ENCODE results near the gene TNFSF4. TPM values are rescaled to one million over a fixed set of nuclear protein-coding genes. Genes with fewer than 3 reads are reported as not detected.
A peak's percentile ranks its signal among the peaks of the same experiment; 100 is the strongest.

The TNFSF4 gene
- total and polyA plus RNA-seq, 2 of the 13 experiments (the other 11 are each of a cell fraction or from before 2014, with no cell fraction given) = 2.4 to 7.9 TPM

- H2AFZ ChIP-seq (ENCODE audit: low read length) = no peak overlapping the region
- peak overlapping the region; percentile 88 for H3K4me2 ChIP-seq (ENCODE audit: low read depth, low read length)
- 0% methylated on average over 1 of the region's 1 CpG for WGBS (ENCODE audit: low lambda C conversion rate)
- H3K9ac ChIP-seq (ENCODE audit: insufficient read depth, low read depth, low read length) = peak overlapping the region; percentile 61
- intact Hi-C loops (cut with micrococcal nuclease; ENCODE audit: unreplicated experiment) = loop anchor here (2.0 kb wide), 1 partner anchor 78 kb away; no protein-coding TSS in a partner anchor
- TSS peak; percentile 82 for BruUV-seq (replicated peaks)
- FAIRE-seq (peak; percentile 73), ATAC-seq (peak; percentile 97), DNase-seq (ENCODE audit: low spot score) (peak; percentile 94)
- no peaks in the 10 kb centered on the region for H3K27me3 ChIP-seq (ENCODE audit: control insufficient read depth in 1 of 2, insufficient read depth in 2 of 2, low read length in 2 of 2)
- H3K79me2 ChIP-seq (ENCODE audit: insufficient read depth, low read length) = no peaks in the 10 kb centered on the region
- H3K4me3 ChIP-seq (replicated peaks in 1 of 3; ENCODE audit: insufficient read depth in 1 of 3, low read depth in 2 of 3, low read length in 3 of 3) = peak overlapping the region in 2 of 3 experiments; percentile 17 to 35; a peak in 2 of 6 replicates
- peaks cover 93% of the 10 kb centered on the region for H3K4me1 ChIP-seq (ENCODE audit: insufficient read depth, low read length)
- no peaks in the 10 kb centered on the region for H3K36me3 ChIP-seq (replicated peaks in 1 of 2; ENCODE audit: control insufficient read depth in 1 of 2, insufficient read depth in 2 of 2, low read length in 2 of 2)
- POLR2A ChIA-PET = interaction anchor here (0.6 to 2.1 kb wide), 10 partner anchors 9 to 762 kb away, joined by 3 to 10 read pairs (median 4); partner anchors contain the start of gene SUCO
- H3K27ac ChIP-seq (ENCODE audit: extremely low read length, insufficient read depth, low read length) = peak overlapping the region; percentile 85
- no peaks in the 10 kb centered on the region for H4K20me1 ChIP-seq (ENCODE audit: insufficient read depth, low read length)
- CTCF ChIA-PET (ENCODE audit: low intra/inter-chr PET ratio, low total read pairs) = no interaction called here
- in situ Hi-C loops (cut with HindIII; ENCODE audit: extremely low pct_ligation_motif_present, low pct_unique_long_range_greater_than_20kb) = loop anchor here (5.0 kb wide), 1 partner anchor 468 kb away; no protein-coding TSS in a partner anchor
- no peaks in the 10 kb centered on the region for H3K9me3 ChIP-seq (ENCODE audit: low read length)
- TF ChIP-seq ETV5 (CRISPR knock-in tag; IDR thresholded peaks at IDR 0.05; ENCODE audit: borderline replicate concordance) (peak; percentile 96), TCF7 (IDR thresholded peaks at IDR 0.05; ENCODE audit: low read depth) (peak; percentile 35; the same call in 1 of the 2 replicates), STAT6 (CRISPR knock-in tag; IDR thresholded peaks at IDR 0.05; ENCODE audit: borderline replicate concordance) (no peak), CREM (IDR thresholded peaks at IDR 0.05) (peak; percentile 56), CREM (CRISPR knock-in tag; IDR thresholded peaks at IDR 0.05) (no peak), ZSCAN9 (CRISPR knock-in tag; IDR thresholded peaks at IDR 0.05; ENCODE audit: borderline replicate concordance) (0 out of 2 replicates have a peak, but pooled peaks have one; percentile 11), ZNF468 (CRISPR knock-in tag; IDR thresholded peaks at IDR 0.05) (no peak), TBX2 (CRISPR knock-in tag; IDR thresholded peaks at IDR 0.05; ENCODE audit: borderline replicate concordance) (peak; percentile 27; the same call in 1 of the 2 replicates), HMG20B (CRISPR knock-in tag; conservative IDR thresholded peaks at IDR 0.05) (0 out of 2 replicates have a peak, but pooled peaks have one; percentile 19), SOX6 (IDR thresholded peaks at IDR 0.05) (no peak), SOX6 (CRISPR knock-in tag; IDR thresholded peaks at IDR 0.05) (peak; percentile 93), UBTF (CRISPR knock-in tag; IDR thresholded peaks at IDR 0.05) (no peak), ZNF816 (CRISPR knock-in tag; IDR thresholded peaks at IDR 0.05; ENCODE audit: borderline replicate concordance) (0 out of 2 replicates have a peak, but pooled peaks have one; percentile 15), NFIC (IDR thresholded peaks at IDR 0.05; ENCODE audit: low read length) (peak; percentile 76; the same call in 1 of the 2 replicates), ATF7-NPFF (CRISPR knock-in tag; IDR thresholded peaks at IDR 0.05; ENCODE audit: low read depth) (0 out of 2 replicates have a peak, but pooled peaks have one; percentile 47), BCL6 (CRISPR knock-in tag; IDR thresholded peaks at IDR 0.05) (peak; percentile 33; the same call in 1 of the 2 replicates), ZNF510 (CRISPR knock-in tag; IDR thresholded peaks at IDR 0.05; ENCODE audit: low read depth) (peak; percentile 43; the same call in 1 of the 2 replicates)
These were observed 3.6 kb upstream of the TNFSF4 start for GRCh38 chr1:173210716-173211231.

All from HepG2 (cell line).